GM10266 (cell line): Measurements from ENCODE around the gene NFIA.

ENCODE experiments used
- DNase-seq: peaks from one replicate; pipeline ENCODE4 v3.0.0; 2012; ENCODE audit errors: extremely low spot score
- TF ChIP-seq, protein P1 (sequence below): IDR thresholded peaks from 2 replicates; pipeline ENCODE4 v1.5.1; 2012; ENCODE audit warnings: mild to moderate bottlenecking, low read depth; ENCODE audit not compliant: control insufficient read depth, insufficient read depth; ENCODE audit errors: missing control alignments

Gene NFIA

DNA sequence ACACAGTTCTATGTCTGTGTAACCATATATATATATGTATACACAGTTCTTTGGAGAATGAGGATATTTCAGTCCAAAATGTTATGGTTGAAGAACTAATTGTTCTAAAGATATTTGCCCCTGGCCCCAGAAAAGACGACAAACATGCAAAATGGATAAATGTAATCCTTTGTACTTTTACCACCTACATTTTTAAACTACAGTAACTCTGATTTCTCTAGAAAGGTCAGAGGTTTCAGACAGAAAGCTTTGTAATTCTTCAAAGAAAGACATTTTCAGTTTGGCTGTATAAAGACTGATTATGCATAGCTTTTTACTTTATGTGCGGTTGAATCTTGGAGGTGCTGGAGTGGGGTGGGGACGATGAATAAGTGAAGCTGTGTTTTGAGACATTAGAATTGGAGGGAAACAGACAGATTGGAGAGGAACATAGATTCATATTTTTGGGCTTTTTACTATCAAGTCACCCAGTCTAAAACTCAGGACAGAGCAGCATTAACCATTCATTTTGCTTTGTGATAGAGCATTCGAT lies 16.6 kb downstream of the NFIA start:
- no peak for DNase-seq
- TF ChIP-seq, protein P1, sequence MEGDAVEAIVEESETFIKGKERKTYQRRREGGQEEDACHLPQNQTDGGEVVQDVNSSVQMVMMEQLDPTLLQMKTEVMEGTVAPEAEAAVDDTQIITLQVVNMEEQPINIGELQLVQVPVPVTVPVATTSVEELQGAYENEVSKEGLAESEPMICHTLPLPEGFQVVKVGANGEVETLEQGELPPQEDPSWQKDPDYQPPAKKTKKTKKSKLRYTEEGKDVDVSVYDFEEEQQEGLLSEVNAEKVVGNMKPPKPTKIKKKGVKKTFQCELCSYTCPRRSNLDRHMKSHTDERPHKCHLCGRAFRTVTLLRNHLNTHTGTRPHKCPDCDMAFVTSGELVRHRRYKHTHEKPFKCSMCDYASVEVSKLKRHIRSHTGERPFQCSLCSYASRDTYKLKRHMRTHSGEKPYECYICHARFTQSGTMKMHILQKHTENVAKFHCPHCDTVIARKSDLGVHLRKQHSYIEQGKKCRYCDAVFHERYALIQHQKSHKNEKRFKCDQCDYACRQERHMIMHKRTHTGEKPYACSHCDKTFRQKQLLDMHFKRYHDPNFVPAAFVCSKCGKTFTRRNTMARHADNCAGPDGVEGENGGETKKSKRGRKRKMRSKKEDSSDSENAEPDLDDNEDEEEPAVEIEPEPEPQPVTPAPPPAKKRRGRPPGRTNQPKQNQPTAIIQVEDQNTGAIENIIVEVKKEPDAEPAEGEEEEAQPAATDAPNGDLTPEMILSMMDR, result no peak

DNA sequence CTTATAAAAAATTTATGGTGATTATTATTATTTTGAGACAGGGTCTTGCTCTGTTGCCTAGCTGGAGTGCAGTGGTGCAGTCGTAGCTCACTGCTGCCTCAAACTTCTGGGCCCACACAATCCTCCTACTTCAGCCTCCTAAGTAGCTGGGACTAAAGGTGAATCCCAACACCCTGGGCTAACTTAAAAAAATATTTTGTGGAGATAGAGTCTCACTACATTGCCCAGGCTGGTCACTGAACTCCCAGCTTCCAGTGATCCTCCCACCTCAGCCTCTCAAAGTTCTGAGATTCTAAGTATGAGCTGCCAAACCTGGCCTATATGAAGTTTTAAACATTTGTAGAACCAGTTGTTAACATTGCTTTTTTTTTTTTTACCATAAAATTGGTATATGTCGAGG lies 18.2 kb downstream of the NFIA start:
- TF ChIP-seq, protein P1, result no peak
- no peak for DNase-seq

DNA sequence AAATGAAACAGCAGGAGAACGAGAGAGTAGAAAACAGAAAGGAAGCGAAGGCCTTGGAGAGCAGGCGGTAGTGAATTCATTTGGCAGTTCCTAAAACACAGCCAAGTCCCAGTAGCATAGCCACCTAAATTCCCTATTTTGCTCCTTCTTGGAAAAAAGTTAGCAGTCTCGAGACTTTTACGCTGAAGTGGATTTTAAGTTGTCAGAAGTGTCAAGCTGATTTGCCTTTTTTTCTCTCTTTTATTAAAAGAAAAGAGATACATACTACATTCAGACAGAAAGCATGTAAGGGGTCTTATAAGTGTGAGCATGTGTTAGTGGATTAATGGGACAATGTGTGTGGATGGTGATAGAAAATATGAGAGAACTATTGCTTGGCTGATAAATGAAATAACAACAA lies 19.2 kb downstream of the NFIA start:
- no peak for DNase-seq
- TF ChIP-seq, protein P1, result no peak

- DNase-seq, result no peak
- TF ChIP-seq, protein P1, result no peak
These were observed 19.7 kb downstream of the NFIA start for GRCh38 chr1:61102041-61102440.

DNA sequence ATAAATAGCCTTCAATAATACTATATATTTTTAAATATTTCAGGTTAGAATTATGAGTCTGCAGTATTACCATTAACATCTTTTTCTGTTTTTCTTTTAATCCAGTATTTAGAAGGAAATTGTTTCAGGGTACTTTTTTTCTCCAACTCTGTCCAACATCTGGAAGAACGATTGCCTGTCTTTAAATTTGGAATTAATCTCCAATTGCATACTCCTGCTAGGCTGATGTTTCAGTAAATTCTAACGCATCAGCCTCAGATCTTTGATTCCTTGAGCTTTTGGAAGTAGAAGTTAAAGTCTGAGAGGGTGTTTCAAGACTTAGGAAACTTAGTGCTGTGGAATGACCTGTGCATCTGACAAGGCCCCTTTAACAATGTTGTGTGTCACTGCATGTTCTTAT lies 20.3 kb downstream of the NFIA start:
- DNase-seq, result no peak
- TF ChIP-seq, protein P1, result no peak

DNA sequence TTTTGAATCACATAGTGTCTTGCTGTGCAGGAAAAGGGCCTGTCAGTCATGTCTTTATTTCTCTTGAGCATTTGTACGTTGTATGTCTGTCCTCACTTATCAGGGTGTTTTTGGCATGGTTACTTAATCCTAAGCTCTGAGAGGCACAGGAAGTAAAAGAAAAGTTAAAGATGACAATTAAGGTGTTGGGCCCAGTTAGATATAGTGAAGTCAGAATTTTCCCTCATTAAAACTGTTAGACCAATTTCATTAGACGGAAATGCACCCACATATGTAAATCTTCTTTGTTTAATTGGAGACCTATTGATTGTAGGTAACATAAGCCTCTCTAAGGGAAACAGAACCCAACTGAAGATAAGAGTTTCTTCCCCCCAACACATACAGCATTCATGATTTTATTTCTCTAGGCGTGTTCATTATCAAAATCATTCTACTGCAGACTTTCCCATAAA lies 21.9 kb downstream of the NFIA start:
- DNase-seq, result no peak
- TF ChIP-seq, protein P1, result no peak

DNA sequence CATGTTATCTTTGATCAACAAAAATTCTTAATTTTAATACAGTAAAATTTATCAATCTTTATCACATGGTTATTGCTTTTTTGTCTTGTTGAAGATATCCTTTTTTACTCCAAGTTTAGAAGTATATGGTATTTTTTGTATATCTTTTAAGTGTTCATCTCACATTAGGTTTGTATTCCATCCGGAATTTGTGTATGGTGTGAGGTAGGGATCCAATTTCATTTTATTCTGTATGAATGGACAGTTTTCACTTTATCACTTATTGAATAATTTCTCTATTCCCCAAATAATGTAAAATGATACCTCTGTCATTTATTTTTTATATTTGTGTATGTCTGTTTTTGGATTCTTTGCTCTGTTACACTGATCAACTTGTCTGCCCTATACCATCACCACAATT lies 25.3 kb downstream of the NFIA start:
- DNase-seq, result no peak
- TF ChIP-seq, protein P1, result no peak
